GM23248 (cell line): Measurements from ENCODE around the gene CEBPA.

Experiments used
- EZH2 ChIP-seq: fragments of 200-600 bp; sonication (generic); IDR thresholded peaks from 2 replicates; pipeline ENCODE4 v1.6.1; 2018; ENCODE audit warnings: antibody characterized with exemption, mild to moderate bottlenecking; ENCODE audit not compliant: insufficient read depth, poor library complexity, severe bottlenecking
- EZH2phosphoT487 ChIP-seq: fragments of 200-600 bp; sonication (generic); IDR thresholded peaks from 2 replicates; pipeline ENCODE4 v1.6.1; 2018; ENCODE audit warnings: antibody characterized with exemption, moderate library complexity, mild to moderate bottlenecking, low read depth; ENCODE audit not compliant: insufficient read depth

DNA sequence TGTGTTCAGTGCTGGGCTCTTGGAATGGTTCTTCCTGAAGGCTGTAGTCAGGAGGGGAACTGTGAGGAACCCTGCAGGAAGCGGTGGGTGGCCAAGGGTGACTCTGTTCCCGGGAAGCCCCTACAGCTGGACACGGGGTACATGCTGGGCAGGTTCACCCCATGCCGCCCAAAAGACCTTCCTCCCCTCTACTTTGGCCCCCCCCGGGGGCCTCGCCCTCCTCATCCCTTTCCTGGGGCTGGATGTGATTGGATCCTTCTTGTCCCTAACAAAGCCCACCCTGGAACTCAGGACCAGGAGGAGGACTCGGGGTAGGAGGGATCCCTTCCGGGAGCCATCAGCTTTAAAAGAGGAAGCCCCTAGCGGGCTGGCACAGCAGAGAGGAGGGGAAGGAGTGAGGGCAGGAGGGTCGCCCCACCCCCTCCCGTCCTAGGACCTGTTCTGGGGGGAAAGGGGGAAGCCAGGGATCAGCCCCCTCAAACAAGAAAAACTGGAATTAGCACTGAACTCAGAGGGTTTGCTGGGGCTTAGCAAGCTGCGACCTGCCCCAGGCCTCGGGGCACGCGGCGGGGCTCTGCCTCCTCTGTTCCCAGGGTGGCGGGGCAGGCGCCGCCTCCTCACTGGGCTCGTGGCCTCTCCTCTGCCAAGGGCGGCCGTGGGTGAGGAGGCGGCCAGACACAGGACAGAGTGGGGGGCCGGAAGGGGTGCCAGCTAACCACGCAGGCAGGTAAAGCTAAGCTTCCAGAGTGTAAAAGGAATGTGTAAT lies 4.0 kb downstream of the CEBPA start:
- TF ChIP-seq EZH2 = no peak
- TF ChIP-seq EZH2phosphoT487 = no peak
